ENCODE data around the gene MAPK14. TPM values are rescaled to one million over a fixed set of nuclear protein-coding genes. Genes with fewer than 3 reads are reported as not detected.
A peak's percentile ranks its signal among the peaks of the same experiment; 100 is the strongest.
"Not testable (repeated sequence)": the region's sequence is repeated elsewhere in the genome, so short reads cannot be mapped to it uniquely, and the experiment has no call there.

MAPK14 gene
- total RNA-seq, 1 donor from 2014 or later = 36.5 TPM

DNA sequence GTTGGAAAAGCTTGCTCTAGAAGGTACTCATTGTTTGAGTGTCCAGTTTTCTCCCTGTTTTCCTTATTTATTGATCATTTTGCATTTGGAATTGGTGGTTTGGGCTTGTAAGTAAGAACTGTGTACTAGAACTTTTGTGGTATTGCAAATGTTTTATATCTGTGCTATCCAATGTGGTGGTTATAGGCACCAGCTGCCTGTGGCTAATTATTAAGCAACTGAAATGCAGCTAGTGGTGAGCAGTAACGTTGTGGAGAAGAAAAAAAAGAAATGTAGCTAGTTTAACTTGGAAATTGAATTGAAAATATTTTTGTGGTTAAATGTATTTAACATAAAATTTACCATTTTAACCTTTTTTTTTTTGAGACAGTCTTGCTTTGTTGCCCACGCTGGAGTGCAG lies 52.0 kb downstream of the MAPK14 start:
- TF ChIP-seq, protein P1, sequence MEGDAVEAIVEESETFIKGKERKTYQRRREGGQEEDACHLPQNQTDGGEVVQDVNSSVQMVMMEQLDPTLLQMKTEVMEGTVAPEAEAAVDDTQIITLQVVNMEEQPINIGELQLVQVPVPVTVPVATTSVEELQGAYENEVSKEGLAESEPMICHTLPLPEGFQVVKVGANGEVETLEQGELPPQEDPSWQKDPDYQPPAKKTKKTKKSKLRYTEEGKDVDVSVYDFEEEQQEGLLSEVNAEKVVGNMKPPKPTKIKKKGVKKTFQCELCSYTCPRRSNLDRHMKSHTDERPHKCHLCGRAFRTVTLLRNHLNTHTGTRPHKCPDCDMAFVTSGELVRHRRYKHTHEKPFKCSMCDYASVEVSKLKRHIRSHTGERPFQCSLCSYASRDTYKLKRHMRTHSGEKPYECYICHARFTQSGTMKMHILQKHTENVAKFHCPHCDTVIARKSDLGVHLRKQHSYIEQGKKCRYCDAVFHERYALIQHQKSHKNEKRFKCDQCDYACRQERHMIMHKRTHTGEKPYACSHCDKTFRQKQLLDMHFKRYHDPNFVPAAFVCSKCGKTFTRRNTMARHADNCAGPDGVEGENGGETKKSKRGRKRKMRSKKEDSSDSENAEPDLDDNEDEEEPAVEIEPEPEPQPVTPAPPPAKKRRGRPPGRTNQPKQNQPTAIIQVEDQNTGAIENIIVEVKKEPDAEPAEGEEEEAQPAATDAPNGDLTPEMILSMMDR (IDR thresholded peaks at IDR 0.05) = no peak
- H3K4me1 Mint-ChIP-seq (ENCODE audit: low read depth) = peaks cover 9% of the 10 kb centered on the region
- H3K27me3 Mint-ChIP-seq (ENCODE audit: low read depth) = no peaks in the 10 kb centered on the region
- no peak overlapping the region for H3K4me3 Mint-ChIP-seq (ENCODE audit: unreplicated experiment)
- DNase-seq (ENCODE audit: low spot score) = no peak
- H3K27ac Mint-ChIP-seq (ENCODE audit: unreplicated experiment) = no peak overlapping the region
- H3K9me3 Mint-ChIP-seq (ENCODE audit: low read depth) = peaks cover 19% of the 10 kb centered on the region
- H3K36me3 Mint-ChIP-seq (ENCODE audit: low read depth) = peaks cover 54% of the 10 kb centered on the region

- Mint-ChIP-seq H3K9me3 (ENCODE audit: low read depth) (peaks cover 29% of the 10 kb centered on the region), H3K4me1 (ENCODE audit: low read depth) (peaks cover 5% of the 10 kb centered on the region), H3K27me3 (ENCODE audit: low read depth) (no peaks in the 10 kb centered on the region), H3K4me3 (ENCODE audit: unreplicated experiment) (no peak overlapping the region), H3K36me3 (ENCODE audit: low read depth) (peaks cover 59% of the 10 kb centered on the region), H3K27ac (ENCODE audit: unreplicated experiment) (no peak overlapping the region)
- TF ChIP-seq, protein P1 (IDR thresholded peaks at IDR 0.05) = no peak
- no peak for DNase-seq (ENCODE audit: low spot score)
These were observed 54.7 kb downstream of the MAPK14 start for GRCh38 chr6:36082318-36082717.

DNA sequence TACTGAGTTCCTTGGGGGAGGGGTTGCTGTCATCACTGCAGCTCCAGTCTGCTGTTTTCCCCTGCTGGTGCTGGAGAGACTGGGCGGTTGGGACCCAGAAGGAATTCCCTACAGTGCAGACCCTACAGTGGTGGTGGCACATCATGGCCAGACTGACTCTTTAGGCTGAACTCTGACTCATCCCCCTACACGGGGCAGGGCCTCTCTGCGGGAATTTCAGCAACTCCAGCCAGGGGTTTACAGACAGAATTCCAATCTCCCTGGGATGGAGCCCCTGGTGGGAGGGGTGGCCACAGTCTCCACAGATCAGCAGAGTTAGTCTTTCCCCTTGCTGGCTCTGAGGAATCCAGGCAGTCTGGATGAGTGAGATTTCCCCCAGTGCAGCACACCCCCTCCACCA lies 55.8 kb downstream of the MAPK14 start:
- Mint-ChIP-seq H3K36me3 (ENCODE audit: low read depth) (peaks cover 61% of the 10 kb centered on the region), H3K27ac (ENCODE audit: unreplicated experiment) (no peak overlapping the region), H3K4me3 (ENCODE audit: unreplicated experiment) (no peak overlapping the region), H3K27me3 (ENCODE audit: low read depth) (no peaks in the 10 kb centered on the region), H3K4me1 (ENCODE audit: low read depth) (peaks cover 5% of the 10 kb centered on the region), H3K9me3 (ENCODE audit: low read depth) (peaks cover 37% of the 10 kb centered on the region)
- DNase-seq (ENCODE audit: low spot score) = no peak
- TF ChIP-seq, protein P1 (IDR thresholded peaks at IDR 0.05) = no peak

DNA sequence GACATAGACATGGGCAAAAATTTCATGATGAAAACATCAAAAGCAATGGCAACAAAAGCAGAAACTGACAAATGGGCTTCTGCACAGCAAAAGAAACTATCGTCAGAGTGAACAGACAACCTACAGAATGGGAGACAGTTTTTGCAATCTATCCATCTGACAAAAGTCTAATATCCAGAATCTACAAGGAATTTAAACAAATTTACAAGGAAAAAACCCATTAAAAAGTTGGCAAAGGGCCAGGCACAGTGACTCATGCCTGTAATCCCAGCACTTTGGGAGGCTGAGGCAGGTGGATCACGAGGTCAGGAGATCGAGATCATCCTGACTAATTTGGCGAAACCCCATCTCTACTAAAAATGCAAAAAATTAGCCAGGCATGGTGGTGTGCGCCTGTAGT lies 60.6 kb downstream of the MAPK14 start:
- not testable (repeated sequence) for H3K4me3 Mint-ChIP-seq (ENCODE audit: unreplicated experiment); DNase-seq (ENCODE audit: low spot score); H3K27ac Mint-ChIP-seq (ENCODE audit: unreplicated experiment); H3K27me3 Mint-ChIP-seq (ENCODE audit: low read depth); H3K4me1 Mint-ChIP-seq (ENCODE audit: low read depth)
- peaks cover 29% of the 10 kb centered on the region for H3K36me3 Mint-ChIP-seq (ENCODE audit: low read depth)
- H3K9me3 Mint-ChIP-seq (ENCODE audit: low read depth) = peaks cover 22% of the 10 kb centered on the region

GRCh38 chr6:36089048-36089447 lies 61.4 kb downstream of the MAPK14 start:
- Mint-ChIP-seq H3K9me3 (ENCODE audit: low read depth) (peaks cover 22% of the 10 kb centered on the region), H3K36me3 (ENCODE audit: low read depth) (peaks cover 20% of the 10 kb centered on the region), H3K4me3 (ENCODE audit: unreplicated experiment) (no peak overlapping the region), H3K27me3 (ENCODE audit: low read depth) (no peaks in the 10 kb centered on the region), H3K4me1 (ENCODE audit: low read depth) (peaks cover 5% of the 10 kb centered on the region), H3K27ac (ENCODE audit: unreplicated experiment) (no peak overlapping the region)
- DNase-seq (ENCODE audit: low spot score) = no peak
- TF ChIP-seq, protein P1 (IDR thresholded peaks at IDR 0.05) = no peak

- no peak for DNase-seq (ENCODE audit: low spot score)
- Mint-ChIP-seq H3K27me3 (ENCODE audit: low read depth) (no peaks in the 10 kb centered on the region), H3K4me1 (ENCODE audit: low read depth) (peaks cover 10% of the 10 kb centered on the region), H3K4me3 (ENCODE audit: unreplicated experiment) (no peak overlapping the region), H3K9me3 (ENCODE audit: low read depth) (no peaks in the 10 kb centered on the region), H3K36me3 (ENCODE audit: low read depth) (peaks cover 2% of the 10 kb centered on the region), H3K27ac (ENCODE audit: unreplicated experiment) (peak overlapping the region; percentile 67)
- TF ChIP-seq, protein P1 (IDR thresholded peaks at IDR 0.05) = no peak
These were observed 66.6 kb downstream of the MAPK14 start for GRCh38 chr6:36094238-36094637.

Measured in chondrocyte (in vitro differentiated cells).